OCI-LY7 (cell line): ENCODE data around the gene JPH3.

Source experiments
- EZH2phosphoT487 ChIP-seq: fragments of 200-600 bp; sonication (generic); IDR thresholded peaks from 2 replicates; pipeline ENCODE4 v1.6.1; 2018; ENCODE audit warnings: low read depth, borderline replicate concordance, mild to moderate bottlenecking, mixed run types, antibody characterized with exemption, low read length, moderate library complexity, mixed read lengths
- TF ChIP-seq, protein P1 (sequence below): fragments of 200-600 bp; sonication (generic); conservative IDR thresholded peaks from 2 replicates; pipeline ENCODE4 v1.5.1; 2014; ENCODE audit warnings: mild to moderate bottlenecking, antibody characterized with exemption, low read length, moderate library complexity, mixed read lengths

DNA sequence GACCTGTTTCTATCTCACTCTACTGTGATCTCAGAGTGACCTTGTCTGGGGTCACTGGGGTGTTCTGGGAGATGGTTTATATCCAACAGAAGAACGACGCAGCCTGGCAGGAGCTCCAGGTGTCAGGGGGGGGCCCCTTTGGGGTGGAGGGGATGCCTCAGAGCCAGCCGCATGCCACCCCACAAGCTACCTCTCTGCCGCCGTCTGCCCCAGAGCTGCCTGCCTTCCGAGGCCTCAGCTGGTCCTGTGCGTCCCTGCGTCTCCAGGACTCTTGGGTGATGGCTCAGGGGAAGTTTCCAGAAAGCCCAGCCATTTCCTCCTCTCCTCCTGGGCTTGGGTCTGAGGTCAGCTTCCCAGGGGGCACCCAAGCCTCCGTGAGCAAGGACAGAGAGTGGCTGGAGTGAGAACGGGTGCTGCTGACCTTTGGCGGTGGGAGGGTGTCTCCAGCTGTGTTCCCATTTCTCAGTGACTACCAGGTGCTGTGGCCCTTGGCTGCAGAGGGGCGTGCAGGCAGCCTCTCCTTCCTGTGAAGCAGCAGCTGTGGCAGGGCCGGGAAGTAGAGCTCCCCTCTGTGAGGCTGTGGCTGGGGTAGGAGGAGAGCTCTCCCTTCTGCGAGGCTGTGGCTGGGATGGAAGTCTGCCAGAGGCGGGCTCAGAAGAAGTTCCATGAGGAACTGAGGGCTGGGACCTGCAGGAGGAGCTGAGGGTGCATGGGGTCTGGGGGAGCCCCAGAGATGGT is 19.8 kb downstream of the JPH3 start:
- TF ChIP-seq, protein P1, sequence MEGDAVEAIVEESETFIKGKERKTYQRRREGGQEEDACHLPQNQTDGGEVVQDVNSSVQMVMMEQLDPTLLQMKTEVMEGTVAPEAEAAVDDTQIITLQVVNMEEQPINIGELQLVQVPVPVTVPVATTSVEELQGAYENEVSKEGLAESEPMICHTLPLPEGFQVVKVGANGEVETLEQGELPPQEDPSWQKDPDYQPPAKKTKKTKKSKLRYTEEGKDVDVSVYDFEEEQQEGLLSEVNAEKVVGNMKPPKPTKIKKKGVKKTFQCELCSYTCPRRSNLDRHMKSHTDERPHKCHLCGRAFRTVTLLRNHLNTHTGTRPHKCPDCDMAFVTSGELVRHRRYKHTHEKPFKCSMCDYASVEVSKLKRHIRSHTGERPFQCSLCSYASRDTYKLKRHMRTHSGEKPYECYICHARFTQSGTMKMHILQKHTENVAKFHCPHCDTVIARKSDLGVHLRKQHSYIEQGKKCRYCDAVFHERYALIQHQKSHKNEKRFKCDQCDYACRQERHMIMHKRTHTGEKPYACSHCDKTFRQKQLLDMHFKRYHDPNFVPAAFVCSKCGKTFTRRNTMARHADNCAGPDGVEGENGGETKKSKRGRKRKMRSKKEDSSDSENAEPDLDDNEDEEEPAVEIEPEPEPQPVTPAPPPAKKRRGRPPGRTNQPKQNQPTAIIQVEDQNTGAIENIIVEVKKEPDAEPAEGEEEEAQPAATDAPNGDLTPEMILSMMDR = no peak
- no peak for TF ChIP-seq EZH2phosphoT487
